A673 (cell line): ENCODE results near the gene PPRC1. TPM values are rescaled to one million over a fixed set of nuclear protein-coding genes. Genes with fewer than 3 reads are reported as not detected.
A peak's percentile ranks its signal among the peaks of the same experiment; 100 is the strongest.

Source experiments
- BruUV-seq: library from RNA; stranded (reverse); fragments of 400-500 nt; replicated peaks from 2 replicates; lab custom pipeline; 2021; lab: Mats Ljungman, UMichigan
- CTCF ChIA-PET: fragments of 300-600 bp; sonication (Branson Sonifier 250); formaldehyde crosslinking; loops from one replicate; lab custom pipeline; 2022; ENCODE audit warnings: antibody characterized with exemption; lab: Charles Lee
- POLR2A ChIA-PET: fragments of 300-600 bp; sonication (Branson Sonifier 250); formaldehyde crosslinking; loops from one replicate; lab custom pipeline; 2022; ENCODE audit warnings: antibody characterized with exemption; ENCODE audit not compliant: low non-redundant PET; lab: Charles Lee
- DNase-seq: peaks from one replicate; pipeline ENCODE4 v3.0.0-alpha.2; 2015; ENCODE audit warnings: low spot score
- H3K27ac ChIP-seq: fragments of 200-600 bp; sonication (generic); 2 replicates; pipeline ENCODE4 v1.5.1; 2016; ENCODE audit warnings: mixed run types, low read depth, mild to moderate bottlenecking, mixed read lengths, antibody characterized with exemption, low read length; ENCODE audit not compliant: poor library complexity, severe bottlenecking
- H3K27me3 ChIP-seq: fragments of 200-600 bp; sonication (generic); replicated peaks from 2 replicates; pipeline ENCODE4 v1.6.1; 2017; ENCODE audit warnings: mixed run types, low read depth, mild to moderate bottlenecking, mixed read lengths, antibody characterized with exemption, low read length; ENCODE audit not compliant: insufficient read depth, poor library complexity
- H3K36me3 ChIP-seq: fragments of 200-600 bp; sonication (generic); 2 replicates; pipeline ENCODE4 v1.6.1; 2016; ENCODE audit warnings: mixed run types, mild to moderate bottlenecking, mixed read lengths, antibody characterized with exemption, low read length; ENCODE audit not compliant: insufficient read depth, poor library complexity, severe bottlenecking
- H3K4me1 ChIP-seq: fragments of 200-600 bp; sonication (generic); 2 replicates; pipeline ENCODE4 v1.6.1; 2017; ENCODE audit warnings: mixed run types, mild to moderate bottlenecking, mixed read lengths, antibody characterized with exemption, low read length; ENCODE audit not compliant: insufficient read depth, poor library complexity, severe bottlenecking
- H3K4me3 ChIP-seq: fragments of 200-600 bp; sonication (generic); 2 replicates; pipeline ENCODE4 v1.5.1; 2016; ENCODE audit warnings: low read depth, mixed run types, mild to moderate bottlenecking, mixed read lengths, low read length; ENCODE audit not compliant: poor library complexity, severe bottlenecking
- H3K9me3 ChIP-seq: fragments of 200-600 bp; sonication (generic); 2 replicates; pipeline ENCODE4 v1.6.1; 2016; ENCODE audit warnings: mixed run types, low read depth, mild to moderate bottlenecking, mixed read lengths, antibody characterized with exemption, low read length; ENCODE audit not compliant: poor library complexity, severe bottlenecking
- EZH2 ChIP-seq: fragments of 200-600 bp; sonication (generic); IDR thresholded peaks from 2 replicates; pipeline ENCODE4 v1.6.1; 2017; ENCODE audit warnings: borderline replicate concordance, low read depth, mild to moderate bottlenecking, mixed read lengths, antibody characterized with exemption, low read length; ENCODE audit not compliant: poor library complexity, severe bottlenecking
- intact Hi-C: fragments of 100-400 bp; cut with micrococcal nuclease; formaldehyde crosslinking; loops from one replicate; pipeline ENCODE4 v1.10.0; 2022; ENCODE audit not compliant: unreplicated experiment
- total RNA-seq: library from RNA; stranded (reverse); gene quantifications from 2 replicates; pipeline ENCODE4 v1.2.3, GENCODE V29; 2021
- TF ChIP-seq, protein P1 (sequence below): fragments of 300-800, 200-600 bp; sonication (generic); conservative IDR thresholded peaks from 2 replicates; pipeline ENCODE4 v1.5.1; 2017; ENCODE audit warnings: low read depth, mild to moderate bottlenecking, antibody characterized with exemption, low read length, moderate library complexity, mixed read lengths

Gene PPRC1
- total RNA-seq, 1 experiment from 2014 or later, result 103 TPM

- peak overlapping the region; percentile 96 for H3K4me3 ChIP-seq
- H3K27me3 ChIP-seq, result no peaks in the 10 kb centered on the region
- peak; percentile 40 for DNase-seq
- POLR2A ChIA-PET, result no interaction called here
- peaks cover 42% of the 10 kb centered on the region for H3K36me3 ChIP-seq
- no peak for TF ChIP-seq EZH2
- TF ChIP-seq, protein P1, sequence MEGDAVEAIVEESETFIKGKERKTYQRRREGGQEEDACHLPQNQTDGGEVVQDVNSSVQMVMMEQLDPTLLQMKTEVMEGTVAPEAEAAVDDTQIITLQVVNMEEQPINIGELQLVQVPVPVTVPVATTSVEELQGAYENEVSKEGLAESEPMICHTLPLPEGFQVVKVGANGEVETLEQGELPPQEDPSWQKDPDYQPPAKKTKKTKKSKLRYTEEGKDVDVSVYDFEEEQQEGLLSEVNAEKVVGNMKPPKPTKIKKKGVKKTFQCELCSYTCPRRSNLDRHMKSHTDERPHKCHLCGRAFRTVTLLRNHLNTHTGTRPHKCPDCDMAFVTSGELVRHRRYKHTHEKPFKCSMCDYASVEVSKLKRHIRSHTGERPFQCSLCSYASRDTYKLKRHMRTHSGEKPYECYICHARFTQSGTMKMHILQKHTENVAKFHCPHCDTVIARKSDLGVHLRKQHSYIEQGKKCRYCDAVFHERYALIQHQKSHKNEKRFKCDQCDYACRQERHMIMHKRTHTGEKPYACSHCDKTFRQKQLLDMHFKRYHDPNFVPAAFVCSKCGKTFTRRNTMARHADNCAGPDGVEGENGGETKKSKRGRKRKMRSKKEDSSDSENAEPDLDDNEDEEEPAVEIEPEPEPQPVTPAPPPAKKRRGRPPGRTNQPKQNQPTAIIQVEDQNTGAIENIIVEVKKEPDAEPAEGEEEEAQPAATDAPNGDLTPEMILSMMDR, result no peak
- H3K27ac ChIP-seq, result no peak overlapping the region
- CTCF ChIA-PET, result no interaction called here
- H3K9me3 ChIP-seq, result no peaks in the 10 kb centered on the region
- intact Hi-C loops, result no loop called here
- H3K4me1 ChIP-seq, result peaks cover 35% of the 10 kb centered on the region
- no TSS peak for BruUV-seq
Observed at GRCh38 chr10:102112210-102112817, 20.5 kb upstream of the PPRC1 start.

- Histone ChIP-seq H3K36me3 (peaks cover 33% of the 10 kb centered on the region), H3K4me3 (peak overlapping the region; percentile 96), H3K27me3 (no peaks in the 10 kb centered on the region), H3K9me3 (no peaks in the 10 kb centered on the region), H3K4me1 (peaks cover 46% of the 10 kb centered on the region), H3K27ac (peak overlapping the region; percentile 84)
- POLR2A ChIA-PET, result interaction anchor here (0.6 kb wide), 1 partner anchor 9 kb away, joined by 4 read pairs; no protein-coding TSS in a partner anchor
- CTCF ChIA-PET, result interaction anchor here (0.6 kb wide), 1 partner anchor 239 kb away, joined by 3 read pairs; no protein-coding TSS in a partner anchor
- TSS peak; percentile 58 for BruUV-seq
- no peak for DNase-seq
- intact Hi-C loops, result no loop called here
- TF ChIP-seq, protein P1, result no peak
- no peak for TF ChIP-seq EZH2
Observed at GRCh38 chr10:102113261-102113955, 19.4 kb upstream of the PPRC1 start.

DNA sequence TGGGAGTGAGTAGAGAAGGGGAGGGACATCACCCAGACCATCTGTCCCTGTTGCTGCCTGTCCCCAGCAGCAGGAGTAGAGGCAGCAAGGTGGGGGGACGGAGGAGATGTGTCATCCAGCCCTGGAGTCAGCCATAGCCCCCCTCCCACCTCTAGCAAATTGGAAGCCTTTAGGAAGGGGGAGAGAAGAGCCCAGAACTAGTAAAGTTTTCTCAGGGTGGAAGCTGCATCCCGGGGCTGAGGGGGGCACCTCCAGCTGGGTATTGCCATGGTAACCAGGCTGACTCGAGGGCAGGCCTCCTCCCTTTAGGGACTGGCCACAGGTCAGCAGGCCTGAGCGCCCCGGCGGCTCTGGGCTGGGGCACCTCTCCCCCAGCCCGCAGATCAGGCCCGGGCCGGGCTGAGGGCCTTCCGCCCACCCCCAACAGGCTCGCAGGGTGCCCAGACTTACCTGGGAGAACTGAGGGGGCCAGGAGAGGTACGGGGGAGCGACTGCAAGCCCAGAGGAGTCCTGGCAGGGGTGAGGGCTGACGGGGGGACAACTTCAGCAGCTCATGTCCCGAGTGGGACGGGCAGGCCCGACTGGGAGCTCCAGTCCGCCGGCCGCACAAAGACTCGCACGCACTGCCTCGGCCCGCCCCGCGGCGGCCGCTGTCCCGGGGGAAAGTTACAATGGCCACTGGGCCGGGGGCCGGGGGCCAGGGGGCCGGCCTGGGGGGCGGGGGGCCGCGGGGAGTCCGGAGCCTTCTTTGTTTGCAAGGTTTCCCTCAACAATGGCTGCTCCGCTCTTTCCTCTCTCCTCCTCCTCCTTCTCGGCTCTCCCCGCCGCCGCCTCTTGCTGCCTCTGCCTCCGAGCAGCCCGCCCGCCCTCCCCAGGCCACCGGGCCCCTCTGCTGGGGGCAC lies 18.6 kb upstream of the PPRC1 start:
- Histone ChIP-seq H3K36me3 (peaks cover 25% of the 10 kb centered on the region), H3K27ac (peak overlapping the region; percentile 84), H3K4me3 (peak overlapping the region; percentile 96), H3K27me3 (no peaks in the 10 kb centered on the region), H3K4me1 (peaks cover 54% of the 10 kb centered on the region), H3K9me3 (no peaks in the 10 kb centered on the region)
- intact Hi-C loops, result no loop called here
- no peak for TF ChIP-seq EZH2
- TF ChIP-seq, protein P1, result no peak
- ChIA-PET CTCF (interaction anchor here (0.6 to 1.1 kb wide), 2 partner anchors 238 to 273 kb away, joined by 3 read pairs; no protein-coding TSS in a partner anchor), POLR2A (interaction anchor here (0.7 kb wide), 2 partner anchors 13 to 133 kb away, joined by 3 to 11 read pairs; no protein-coding TSS in a partner anchor)
- BruUV-seq, result no TSS peak
- DNase-seq, result no peak
